Ishikawa (cell line): ENCODE measurements around the gene CLEC1B.

Experiments used
- CEBPB ChIP-seq: IDR thresholded peaks from 2 replicates; pipeline ENCODE4 v1.6.1; 2012
- CREB1 ChIP-seq: IDR thresholded peaks from 2 replicates; pipeline ENCODE4 v1.6.1; 2012; ENCODE audit warnings: low read depth
- EGR1 ChIP-seq: IDR thresholded peaks from 2 replicates; pipeline ENCODE4 v1.6.1; 2012
- EP300 ChIP-seq: IDR thresholded peaks from 2 replicates; pipeline ENCODE4 v1.6.1; 2012; ENCODE audit warnings: borderline replicate concordance
- FOXM1 ChIP-seq: IDR thresholded peaks from 2 replicates; pipeline ENCODE4 v1.6.1; 2012; ENCODE audit warnings: low read depth, borderline replicate concordance
- MAX ChIP-seq: IDR thresholded peaks from 2 replicates; pipeline ENCODE4 v1.6.1; 2012
- NFIC ChIP-seq: IDR thresholded peaks from 2 replicates; pipeline ENCODE4 v1.6.1; 2012
- RAD21 ChIP-seq: IDR thresholded peaks from 2 replicates; pipeline ENCODE4 v1.6.1; 2012; ENCODE audit warnings: low read depth
- REST ChIP-seq: IDR thresholded peaks from 2 replicates; pipeline ENCODE4 v1.6.1; 2012; ENCODE audit warnings: low read depth, mild to moderate bottlenecking
- TAF1 ChIP-seq: IDR thresholded peaks from 2 replicates; pipeline ENCODE4 v1.6.1; 2012; ENCODE audit warnings: low read depth, mild to moderate bottlenecking
- TCF12 ChIP-seq: IDR thresholded peaks from 2 replicates; pipeline ENCODE4 v1.6.1; 2012; ENCODE audit warnings: low read depth
- TEAD4 ChIP-seq: IDR thresholded peaks from 2 replicates; pipeline ENCODE4 v1.6.1; 2012
- USF1 ChIP-seq: IDR thresholded peaks from 2 replicates; pipeline ENCODE4 v1.6.1; 2012
- YY1 ChIP-seq: IDR thresholded peaks from 2 replicates; pipeline ENCODE4 v1.6.1; 2012; ENCODE audit warnings: low read depth
- ZBTB7A ChIP-seq: IDR thresholded peaks from 2 replicates; pipeline ENCODE4 v1.6.1; 2012; ENCODE audit warnings: low read depth

Gene CLEC1B

GRCh38 chr12:9999016-9999415, at the start of gene CLEC1B:
Gene CLEC1B, minus strand, starts transcription at chr12:9999121. Its CDS starts 21 bp downstream, at chr12:9999100.
- TF ChIP-seq FOXM1 (no peak), USF1 (no peak), RAD21 (no peak), CEBPB (no peak), EGR1 (no peak), CREB1 (no peak), TAF1 (no peak), EP300 (no peak), TCF12 (no peak), REST (no peak)

GRCh38 chr12:10048526-10048925, 49.6 kb upstream of the CLEC1B start:
- no peak for TF ChIP-seq TCF12
- no peak for TF ChIP-seq MAX

GRCh38 chr12:10042167-10042566, 43.2 kb upstream of the CLEC1B start:
- TF ChIP-seq FOXM1: no peak
- no peak for TF ChIP-seq CREB1
- TF ChIP-seq EP300: no peak
- TF ChIP-seq TAF1: no peak
- no peak for TF ChIP-seq CEBPB
- TF ChIP-seq ZBTB7A: no peak
- TF ChIP-seq EGR1: no peak
- TF ChIP-seq MAX: no peak
- no peak for TF ChIP-seq YY1
- TF ChIP-seq RAD21: no peak
- no peak for TF ChIP-seq REST
- TF ChIP-seq TCF12: no peak
- TF ChIP-seq NFIC: no peak
- no peak for TF ChIP-seq USF1
- no peak for TF ChIP-seq TEAD4

GRCh38 chr12:10033783-10034545, 35.0 kb upstream of the CLEC1B start:
- TF ChIP-seq ZBTB7A (no peak), TCF12 (no peak), REST (no peak), EP300 (no peak), NFIC (no peak), CREB1 (no peak), TAF1 (no peak), RAD21 (peak; percentile 56)

GRCh38 chr12:10031771-10032175, 32.9 kb upstream of the CLEC1B start:
- TF ChIP-seq NFIC (no peak), TCF12 (no peak), TEAD4 (no peak), MAX (no peak), CEBPB (no peak), EP300 (no peak), ZBTB7A (no peak), YY1 (no peak), TAF1 (no peak), EGR1 (no peak), USF1 (no peak), REST (no peak), FOXM1 (no peak), RAD21 (no peak), CREB1 (no peak)
